Neural progenitor cell (in vitro differentiated cells): ENCODE measurements around the gene OR7G1. TPM values are rescaled to one million over a fixed set of nuclear protein-coding genes. Genes with fewer than 3 reads are reported as not detected.
A peak's percentile ranks its signal among the peaks of the same experiment; 100 is the strongest.

Experiments used
- DNase-seq: peaks from one replicate; pipeline ENCODE4 v3.0.0-alpha.2; 2016; ENCODE audit warnings: low spot score
- H2AFZ ChIP-seq: fragments of 200-600 bp; sonication (generic); replicated peaks from 2 replicates; pipeline ENCODE4 v1.6.1; 2016; ENCODE audit warnings: antibody characterized with exemption
- H3F3A ChIP-seq: fragments of 200-600 bp; sonication (generic); 2 replicates; pipeline ENCODE4 v1.6.1; 2016; ENCODE audit warnings: antibody characterized with exemption, low read depth
- H3K27ac ChIP-seq: fragments of 200-600 bp; sonication (generic); 2 replicates; pipeline ENCODE4 v1.5.1; 2016; ENCODE audit warnings: mild to moderate bottlenecking
- H3K27me3 ChIP-seq: fragments of 200-600 bp; sonication (generic); 2 replicates; pipeline ENCODE4 v1.6.1; 2016; ENCODE audit warnings: mild to moderate bottlenecking, moderate library complexity
- H3K36me3 ChIP-seq: fragments of 200-600 bp; sonication (generic); 2 replicates; pipeline ENCODE4 v1.5.1; 2016
- H3K4me1 ChIP-seq: fragments of 200-600 bp; sonication (generic); 2 replicates; pipeline ENCODE4 v1.6.1; 2016; ENCODE audit warnings: mixed run types
- H3K4me2 ChIP-seq: fragments of 200-600 bp; sonication (generic); 2 replicates; pipeline ENCODE4 v1.6.1; 2016
- H3K4me3 ChIP-seq: fragments of 200-600 bp; sonication (generic); 2 replicates; pipeline ENCODE4 v1.5.1; 2016
- H3K79me2 ChIP-seq: fragments of 200-600 bp; sonication (generic); 2 replicates; pipeline ENCODE4 v1.6.1; 2016; ENCODE audit warnings: low read depth
- H3K9ac ChIP-seq: fragments of 200-600 bp; sonication (generic); 2 replicates; pipeline ENCODE4 v1.6.1; 2016
- H3K9me3 ChIP-seq: fragments of 200-600 bp; sonication (generic); 2 replicates; pipeline ENCODE4 v1.5.1; 2016; ENCODE audit warnings: low read depth
- H4K20me1 ChIP-seq: fragments of 200-600 bp; sonication (generic); 2 replicates; pipeline ENCODE4 v1.6.1; 2016; ENCODE audit warnings: low read depth
- H3K27ac Mint-ChIP-seq: 3 replicates; pipeline ENCODE4 v1.8.0; 2021; ENCODE audit warnings: mixed read lengths
- H3K27me3 Mint-ChIP-seq: 2 replicates; pipeline ENCODE4 v1.8.0; 2022; ENCODE audit warnings: low read depth, mild to moderate bottlenecking, inconsistent platforms, moderate library complexity, mixed read lengths; ENCODE audit not compliant: insufficient read depth
- H3K36me3 Mint-ChIP-seq: 3 replicates; pipeline ENCODE4 v1.8.0; 2021; ENCODE audit warnings: mixed read lengths
- H3K4me1 Mint-ChIP-seq: 3 replicates; pipeline ENCODE4 v1.8.0; 2021; ENCODE audit warnings: mixed read lengths
- H3K4me3 Mint-ChIP-seq: 3 replicates; pipeline ENCODE4 v1.8.0; 2021; ENCODE audit warnings: mild to moderate bottlenecking, moderate library complexity, mixed read lengths
- H3K9me3 Mint-ChIP-seq: 3 replicates; pipeline ENCODE4 v1.8.0; 2020; ENCODE audit warnings: mixed read lengths
- CTCF ChIP-seq: fragments of 200-600 bp; sonication (generic); IDR thresholded peaks from 2 replicates; pipeline ENCODE4 v1.5.1; 2017; ENCODE audit warnings: antibody characterized with exemption, mild to moderate bottlenecking
- EZH2 ChIP-seq: fragments of 200-600 bp; sonication (generic); IDR thresholded peaks from 2 replicates; pipeline ENCODE4 v1.6.1; 2017; ENCODE audit warnings: antibody characterized with exemption, mild to moderate bottlenecking, moderate library complexity
- EZH2phosphoT487 ChIP-seq: fragments of 200-600 bp; sonication (generic); IDR thresholded peaks from 2 replicates; pipeline ENCODE4 v1.6.1; 2017; ENCODE audit warnings: antibody characterized with exemption
- total RNA-seq: library from RNA; depleted of rRNA; stranded (reverse); fragments of >200 nt; gene quantifications from 2 replicates; pipeline ENCODE4 v1.2.3, GENCODE V29; 2015; ENCODE audit warnings: low replicate concordance

OR7G1 gene
- total RNA-seq, 1 donor from 2014 or later: not detected

GRCh38 chr19:9159891-9160290 is 44.3 kb upstream of the OR7G1 start:
- Mint-ChIP-seq H3K36me3 (peaks cover 90% of the 10 kb centered on the region), H3K27me3 (peaks cover 3% of the 10 kb centered on the region), H3K27ac (no peak overlapping the region), H3K9me3 (peaks cover 84% of the 10 kb centered on the region), H3K4me3 (peak overlapping the region; percentile 9), H3K4me1 (no peaks in the 10 kb centered on the region)
- H3K4me1 ChIP-seq: no peaks in the 10 kb centered on the region
- no peak overlapping the region for H2AFZ ChIP-seq
- DNase-seq: no peak
- no peak overlapping the region for H3K27ac ChIP-seq
- TF ChIP-seq CTCF (no peak), EZH2phosphoT487 (no peak), EZH2 (no peak)
- no peaks in the 10 kb centered on the region for H3F3A ChIP-seq
- no peak overlapping the region for H3K9ac ChIP-seq
- H3K27me3 ChIP-seq: no peaks in the 10 kb centered on the region
- H3K79me2 ChIP-seq: peaks cover 28% of the 10 kb centered on the region
- no peak overlapping the region for H3K4me3 ChIP-seq
- peaks cover 23% of the 10 kb centered on the region for H3K36me3 ChIP-seq
- no peaks in the 10 kb centered on the region for H3K9me3 ChIP-seq
- H3K4me2 ChIP-seq: no peak overlapping the region
- H4K20me1 ChIP-seq: no peaks in the 10 kb centered on the region

- Histone ChIP-seq H3K9me3 (peaks cover 12% of the 10 kb centered on the region), H3K79me2 (peaks cover 64% of the 10 kb centered on the region)
Observed at GRCh38 chr19:9156304-9156703, 40.7 kb upstream of the OR7G1 start.

GRCh38 chr19:9155591-9155990 is 40.0 kb upstream of the OR7G1 start:
- Histone ChIP-seq H3K36me3 (no peaks in the 10 kb centered on the region), H2AFZ (no peak overlapping the region), H3K79me2 (peaks cover 71% of the 10 kb centered on the region), H4K20me1 (no peaks in the 10 kb centered on the region), H3K9me3 (peaks cover 18% of the 10 kb centered on the region), H3K4me3 (no peak overlapping the region), H3K27ac (no peak overlapping the region), H3K9ac (no peak overlapping the region), H3K4me2 (no peak overlapping the region), H3F3A (no peaks in the 10 kb centered on the region), H3K27me3 (no peaks in the 10 kb centered on the region), H3K4me1 (no peaks in the 10 kb centered on the region)
- H3K9me3 Mint-ChIP-seq: peaks cover 96% of the 10 kb centered on the region
- TF ChIP-seq EZH2phosphoT487: no peak
- no peak for TF ChIP-seq EZH2
- peaks cover 90% of the 10 kb centered on the region for H3K36me3 Mint-ChIP-seq
- H3K4me3 Mint-ChIP-seq: no peak overlapping the region
- H3K27me3 Mint-ChIP-seq: peaks cover 3% of the 10 kb centered on the region
- no peak for DNase-seq
- no peaks in the 10 kb centered on the region for H3K4me1 Mint-ChIP-seq
- H3K27ac Mint-ChIP-seq: no peak overlapping the region

More at GRCh38 chr19:9156304-9156703, 40.7 kb upstream of the OR7G1 start:
- H4K20me1 ChIP-seq: no peaks in the 10 kb centered on the region
- H3F3A ChIP-seq: no peaks in the 10 kb centered on the region
- no peak overlapping the region for H3K27ac ChIP-seq
- no peak overlapping the region for H3K4me2 ChIP-seq
- no peak for DNase-seq
- no peak overlapping the region for H3K4me3 ChIP-seq
- peaks cover 90% of the 10 kb centered on the region for H3K36me3 Mint-ChIP-seq
- no peak overlapping the region for H3K27ac Mint-ChIP-seq
- no peaks in the 10 kb centered on the region for H3K4me1 Mint-ChIP-seq
- peaks cover 3% of the 10 kb centered on the region for H3K27me3 Mint-ChIP-seq
- no peak overlapping the region for H3K9ac ChIP-seq
- peaks cover 5% of the 10 kb centered on the region for H3K36me3 ChIP-seq
- H3K4me1 ChIP-seq: no peaks in the 10 kb centered on the region
- peaks cover 96% of the 10 kb centered on the region for H3K9me3 Mint-ChIP-seq
- H3K27me3 ChIP-seq: no peaks in the 10 kb centered on the region
- no peak overlapping the region for H3K4me3 Mint-ChIP-seq
- H2AFZ ChIP-seq: no peak overlapping the region
- TF ChIP-seq EZH2: no peak
- no peak for TF ChIP-seq CTCF
- no peak for TF ChIP-seq EZH2phosphoT487

- H3K9ac ChIP-seq: no peak overlapping the region
- no peaks in the 10 kb centered on the region for H3K4me1 Mint-ChIP-seq
- peaks cover 18% of the 10 kb centered on the region for H3K9me3 ChIP-seq
- no peaks in the 10 kb centered on the region for H3K4me1 ChIP-seq
- no peak overlapping the region for H3K4me3 Mint-ChIP-seq
- H2AFZ ChIP-seq: no peak overlapping the region
- no peak overlapping the region for H3K4me2 ChIP-seq
- peaks cover 87% of the 10 kb centered on the region for H3K36me3 Mint-ChIP-seq
- no peaks in the 10 kb centered on the region for H3K36me3 ChIP-seq
- H3F3A ChIP-seq: no peaks in the 10 kb centered on the region
- TF ChIP-seq CTCF: no peak
- no peak for TF ChIP-seq EZH2
- no peak for TF ChIP-seq EZH2phosphoT487
- H4K20me1 ChIP-seq: no peaks in the 10 kb centered on the region
- peaks cover 100% of the 10 kb centered on the region for H3K79me2 ChIP-seq
- no peaks in the 10 kb centered on the region for H3K27me3 ChIP-seq
- peaks cover 96% of the 10 kb centered on the region for H3K9me3 Mint-ChIP-seq
- no peaks in the 10 kb centered on the region for H3K27me3 Mint-ChIP-seq
- no peak for DNase-seq
- H3K4me3 ChIP-seq: no peak overlapping the region
- no peak overlapping the region for H3K27ac Mint-ChIP-seq
- no peak overlapping the region for H3K27ac ChIP-seq
Observed at GRCh38 chr19:9151367-9151766, 35.8 kb upstream of the OR7G1 start.
